Nephron progenitor cell (in vitro differentiated cells): ENCODE measurements around the gene VPS8.

ENCODE experiments used
- DNase-seq: peaks from one replicate; pipeline ENCODE4 v3.0.0; 2021
- H3K27ac Mint-ChIP-seq: 2 replicates; pipeline ENCODE4 v1.8.0; 2021; ENCODE audit warnings: mild to moderate bottlenecking, moderate library complexity, mixed read lengths
- H3K27me3 Mint-ChIP-seq: 2 replicates; pipeline ENCODE4 v1.8.0; 2021; ENCODE audit warnings: mild to moderate bottlenecking, low read depth, mixed read lengths; ENCODE audit not compliant: poor library complexity
- H3K36me3 Mint-ChIP-seq: 2 replicates; pipeline ENCODE4 v1.8.0; 2021; ENCODE audit warnings: low read depth, mixed read lengths
- H3K4me1 Mint-ChIP-seq: 2 replicates; pipeline ENCODE4 v1.8.0; 2021; ENCODE audit warnings: mixed read lengths
- H3K4me3 Mint-ChIP-seq: 2 replicates; pipeline ENCODE4 v1.8.0; 2021; ENCODE audit warnings: mild to moderate bottlenecking, moderate library complexity, mixed read lengths
- H3K9me3 Mint-ChIP-seq: 2 replicates; pipeline ENCODE4 v1.8.0; 2021; ENCODE audit warnings: mild to moderate bottlenecking, moderate library complexity, mixed read lengths
- CTCF ChIP-seq: fragments of 200-600 bp; sonication (generic); IDR thresholded peaks from 2 replicates; pipeline ENCODE4 v1.5.0; 2021; ENCODE audit warnings: antibody characterized with exemption

The VPS8 gene

GRCh38 chr3:184816614-184817013 lies 4.6 kb downstream of the VPS8 start:
- no peak for TF ChIP-seq CTCF
- DNase-seq = no peak
- H3K27ac Mint-ChIP-seq = no peak overlapping the region
- no peak overlapping the region for H3K4me3 Mint-ChIP-seq
- peaks cover 18% of the 10 kb centered on the region for H3K36me3 Mint-ChIP-seq
- H3K27me3 Mint-ChIP-seq = peaks cover 10% of the 10 kb centered on the region
- peaks cover 20% of the 10 kb centered on the region for H3K4me1 Mint-ChIP-seq
- no peaks in the 10 kb centered on the region for H3K9me3 Mint-ChIP-seq

- H3K27me3 Mint-ChIP-seq = no peaks in the 10 kb centered on the region
- H3K27ac Mint-ChIP-seq = no peak overlapping the region
- H3K4me1 Mint-ChIP-seq = no peaks in the 10 kb centered on the region
- TF ChIP-seq CTCF = no peak
- no peak overlapping the region for H3K4me3 Mint-ChIP-seq
- no peak for DNase-seq
- H3K9me3 Mint-ChIP-seq = no peaks in the 10 kb centered on the region
- peaks cover 33% of the 10 kb centered on the region for H3K36me3 Mint-ChIP-seq
Observed at GRCh38 chr3:184820525-184820924, 8.6 kb downstream of the VPS8 start.

- TF ChIP-seq CTCF = no peak
- Mint-ChIP-seq H3K9me3 (no peaks in the 10 kb centered on the region), H3K36me3 (peaks cover 38% of the 10 kb centered on the region), H3K27ac (no peak overlapping the region), H3K4me3 (no peak overlapping the region), H3K27me3 (no peaks in the 10 kb centered on the region), H3K4me1 (no peaks in the 10 kb centered on the region)
- DNase-seq = no peak
Observed at GRCh38 chr3:184821034-184821433, 9.1 kb downstream of the VPS8 start.

- no peak for TF ChIP-seq CTCF
- no peak overlapping the region for H3K4me3 Mint-ChIP-seq
- H3K36me3 Mint-ChIP-seq = peaks cover 30% of the 10 kb centered on the region
- peaks cover 6% of the 10 kb centered on the region for H3K4me1 Mint-ChIP-seq
- H3K27me3 Mint-ChIP-seq = no peaks in the 10 kb centered on the region
- H3K9me3 Mint-ChIP-seq = no peaks in the 10 kb centered on the region
- DNase-seq = no peak
- no peak overlapping the region for H3K27ac Mint-ChIP-seq
Observed at GRCh38 chr3:184822081-184822480, 10.1 kb downstream of the VPS8 start.

- TF ChIP-seq CTCF = no peak
- Mint-ChIP-seq H3K4me1 (peaks cover 8% of the 10 kb centered on the region), H3K9me3 (no peaks in the 10 kb centered on the region), H3K36me3 (peaks cover 35% of the 10 kb centered on the region), H3K27ac (no peak overlapping the region), H3K4me3 (no peak overlapping the region), H3K27me3 (no peaks in the 10 kb centered on the region)
- no peak for DNase-seq
Observed at GRCh38 chr3:184822654-184823053, 10.7 kb downstream of the VPS8 start.

- no peaks in the 10 kb centered on the region for H3K27me3 Mint-ChIP-seq
- H3K4me1 Mint-ChIP-seq = peaks cover 8% of the 10 kb centered on the region
- DNase-seq = no peak
- H3K9me3 Mint-ChIP-seq = no peaks in the 10 kb centered on the region
- H3K36me3 Mint-ChIP-seq = peaks cover 40% of the 10 kb centered on the region
- no peak for TF ChIP-seq CTCF
- no peak overlapping the region for H3K4me3 Mint-ChIP-seq
- H3K27ac Mint-ChIP-seq = no peak overlapping the region
Observed at GRCh38 chr3:184823990-184824389, 12.0 kb downstream of the VPS8 start.
